ENCODE measurements around the gene CABP7. TPM values are rescaled to one million over a fixed set of nuclear protein-coding genes. Genes with fewer than 3 reads are reported as not detected.
A peak's percentile ranks its signal among the peaks of the same experiment; 100 is the strongest.

Gene CABP7
- total RNA-seq, 2 donors from 2014 or later: 0.14 TPM; not detected in 1

- no peak for DNase-seq (ENCODE audit: low spot score)
- TF ChIP-seq, protein P1, sequence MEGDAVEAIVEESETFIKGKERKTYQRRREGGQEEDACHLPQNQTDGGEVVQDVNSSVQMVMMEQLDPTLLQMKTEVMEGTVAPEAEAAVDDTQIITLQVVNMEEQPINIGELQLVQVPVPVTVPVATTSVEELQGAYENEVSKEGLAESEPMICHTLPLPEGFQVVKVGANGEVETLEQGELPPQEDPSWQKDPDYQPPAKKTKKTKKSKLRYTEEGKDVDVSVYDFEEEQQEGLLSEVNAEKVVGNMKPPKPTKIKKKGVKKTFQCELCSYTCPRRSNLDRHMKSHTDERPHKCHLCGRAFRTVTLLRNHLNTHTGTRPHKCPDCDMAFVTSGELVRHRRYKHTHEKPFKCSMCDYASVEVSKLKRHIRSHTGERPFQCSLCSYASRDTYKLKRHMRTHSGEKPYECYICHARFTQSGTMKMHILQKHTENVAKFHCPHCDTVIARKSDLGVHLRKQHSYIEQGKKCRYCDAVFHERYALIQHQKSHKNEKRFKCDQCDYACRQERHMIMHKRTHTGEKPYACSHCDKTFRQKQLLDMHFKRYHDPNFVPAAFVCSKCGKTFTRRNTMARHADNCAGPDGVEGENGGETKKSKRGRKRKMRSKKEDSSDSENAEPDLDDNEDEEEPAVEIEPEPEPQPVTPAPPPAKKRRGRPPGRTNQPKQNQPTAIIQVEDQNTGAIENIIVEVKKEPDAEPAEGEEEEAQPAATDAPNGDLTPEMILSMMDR (IDR thresholded peaks at IDR 0.05): no peak
- Histone ChIP-seq H3K9me3 (no peaks in the 10 kb centered on the region), H3K4me1 (ENCODE audit: control insufficient read depth in 1 of 2, low read depth in 2 of 2) (no peaks in the 10 kb centered on the region), H3K4me3 (no peak overlapping the region), H3K27me3 (replicated peaks; ENCODE audit: insufficient read depth) (no peaks in the 10 kb centered on the region), H3K36me3 (peaks cover 38% of the 10 kb centered on the region), H3K27ac (no peak overlapping the region)
- ATAC-seq (ENCODE audit: insufficient number of reproducible peaks, low FRiP score, low read depth): no peak
These were observed 36.3 kb upstream of the CABP7 start for GRCh38 chr22:29683536-29683935.

DNA sequence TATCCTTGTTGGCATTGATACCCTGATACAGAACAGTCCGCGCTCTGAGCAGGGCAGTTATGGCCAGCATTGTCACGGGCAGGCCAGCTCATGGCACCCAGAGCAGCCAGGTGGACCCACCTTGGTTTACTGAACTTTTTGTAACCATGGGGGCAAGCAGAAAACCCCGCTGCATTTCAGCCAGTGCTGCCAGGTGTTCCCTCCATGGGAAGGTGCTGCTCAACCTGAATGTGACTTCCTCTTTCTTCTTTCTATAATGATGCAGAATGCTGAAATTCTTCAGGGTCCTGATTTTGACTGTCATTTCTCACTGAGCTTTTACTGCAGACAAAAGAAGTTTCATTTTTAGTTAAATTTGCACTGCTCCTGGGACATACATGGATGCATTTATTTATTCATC lies 35.6 kb upstream of the CABP7 start:
- Histone ChIP-seq H3K27me3 (replicated peaks; ENCODE audit: insufficient read depth) (no peaks in the 10 kb centered on the region), H3K27ac (no peak overlapping the region), H3K36me3 (peaks cover 32% of the 10 kb centered on the region), H3K4me3 (no peak overlapping the region), H3K4me1 (ENCODE audit: control insufficient read depth in 1 of 2, low read depth in 2 of 2) (no peaks in the 10 kb centered on the region), H3K9me3 (no peaks in the 10 kb centered on the region)
- DNase-seq (ENCODE audit: low spot score) (no peak), ATAC-seq (ENCODE audit: insufficient number of reproducible peaks, low FRiP score, low read depth) (no peak)
- TF ChIP-seq, protein P1 (IDR thresholded peaks at IDR 0.05): no peak

DNA sequence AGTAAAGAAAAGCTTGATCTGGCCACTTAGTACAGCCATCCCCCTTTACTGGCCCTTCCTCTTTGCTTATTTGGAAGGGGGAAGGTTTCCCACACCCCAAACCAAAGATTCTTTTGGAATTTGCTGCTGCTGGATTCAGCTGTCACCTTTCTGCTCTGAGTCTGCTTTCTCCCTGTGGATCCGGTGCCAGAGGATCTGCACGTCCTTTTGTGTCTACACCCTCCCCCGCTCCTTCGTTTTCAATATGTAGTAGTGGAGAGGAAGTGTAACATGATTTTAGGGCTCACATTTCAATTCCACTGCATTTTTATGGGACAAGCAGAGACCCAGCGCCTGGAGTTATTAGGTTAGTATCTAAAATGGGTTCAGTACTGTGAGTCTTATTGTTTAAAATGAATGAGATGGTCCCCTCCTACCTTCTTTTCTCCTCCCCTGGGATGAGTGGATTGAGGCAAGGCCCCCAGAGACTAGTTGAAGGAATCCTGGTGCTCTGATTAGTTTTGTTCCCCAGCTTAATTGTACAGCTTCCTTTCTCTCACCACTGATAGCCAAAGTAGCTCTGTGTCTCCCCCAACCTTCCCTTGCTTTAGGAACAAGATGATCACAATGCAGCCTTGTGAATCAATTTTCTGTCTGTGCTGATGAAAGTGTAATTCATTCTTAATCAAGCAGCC lies 30.5 kb upstream of the CABP7 start:
- DNase-seq (ENCODE audit: low spot score) (no peak), ATAC-seq (ENCODE audit: insufficient number of reproducible peaks, low FRiP score, low read depth) (no peak)
- H3K27ac ChIP-seq: no peak overlapping the region
- peaks cover 16% of the 10 kb centered on the region for H3K36me3 ChIP-seq
- H3K4me1 ChIP-seq (ENCODE audit: control insufficient read depth in 1 of 2, low read depth in 2 of 2): no peaks in the 10 kb centered on the region
- no peaks in the 10 kb centered on the region for H3K27me3 ChIP-seq (replicated peaks; ENCODE audit: insufficient read depth)
- H3K9me3 ChIP-seq: no peaks in the 10 kb centered on the region
- TF ChIP-seq, protein P1 (IDR thresholded peaks at IDR 0.05): no peak
- no peak overlapping the region for H3K4me3 ChIP-seq

DNA sequence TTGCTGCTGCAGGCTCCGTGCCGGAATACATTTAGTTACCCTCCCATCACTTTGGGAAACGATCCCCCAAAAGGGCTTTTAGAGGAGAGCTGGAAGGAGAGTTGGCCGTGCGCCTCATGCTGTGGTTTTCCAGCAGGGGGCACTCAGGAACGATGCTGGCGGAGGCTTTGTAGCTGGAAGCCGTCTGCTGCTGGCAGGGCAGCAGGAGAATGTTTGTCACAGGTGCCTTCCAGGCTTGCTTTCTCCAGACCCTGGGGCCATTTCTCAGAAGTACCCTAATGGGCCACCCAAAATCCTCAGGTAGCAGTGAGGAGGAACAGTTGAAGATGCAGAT lies 30.0 kb upstream of the CABP7 start:
- Histone ChIP-seq H3K4me1 (ENCODE audit: control insufficient read depth in 1 of 2, low read depth in 2 of 2) (no peaks in the 10 kb centered on the region), H3K36me3 (peaks cover 17% of the 10 kb centered on the region), H3K4me3 (no peak overlapping the region), H3K27ac (no peak overlapping the region), H3K27me3 (replicated peaks; ENCODE audit: insufficient read depth) (no peaks in the 10 kb centered on the region), H3K9me3 (no peaks in the 10 kb centered on the region)
- DNase-seq (ENCODE audit: low spot score) (no peak), ATAC-seq (ENCODE audit: insufficient number of reproducible peaks, low FRiP score, low read depth) (no peak)
- TF ChIP-seq, protein P1 (IDR thresholded peaks at IDR 0.05): peak; percentile 34

DNA sequence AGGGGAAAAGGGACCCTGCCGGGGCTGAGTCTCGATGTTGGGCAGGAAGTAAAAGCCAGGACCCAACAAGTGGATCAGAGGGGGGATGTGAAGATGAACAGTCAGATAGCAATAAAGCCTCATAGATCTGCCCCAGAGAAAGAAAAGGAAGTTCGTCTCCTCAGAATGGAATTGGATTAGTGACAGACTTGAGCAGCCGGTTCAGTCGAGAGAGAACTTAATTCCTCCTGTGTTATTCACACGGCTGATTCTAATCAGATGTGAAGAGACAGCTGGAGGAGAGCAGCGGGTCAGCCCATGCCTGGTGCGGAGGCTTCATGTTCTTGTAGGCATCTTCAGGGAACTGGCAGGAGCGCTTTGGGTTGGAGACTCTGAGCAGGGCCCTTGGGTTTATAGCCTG lies 29.3 kb upstream of the CABP7 start:
- ATAC-seq (ENCODE audit: insufficient number of reproducible peaks, low FRiP score, low read depth): no peak
- DNase-seq (ENCODE audit: low spot score): no peak
- Histone ChIP-seq H3K27me3 (replicated peaks; ENCODE audit: insufficient read depth) (no peaks in the 10 kb centered on the region), H3K36me3 (peaks cover 16% of the 10 kb centered on the region), H3K27ac (no peak overlapping the region), H3K4me1 (ENCODE audit: control insufficient read depth in 1 of 2, low read depth in 2 of 2) (no peaks in the 10 kb centered on the region), H3K4me3 (no peak overlapping the region), H3K9me3 (no peaks in the 10 kb centered on the region)
- TF ChIP-seq, protein P1 (IDR thresholded peaks at IDR 0.05): no peak

Data from thoracic aorta (tissue), 2 donors.